Stimulated activated CD4-positive, alpha-beta T cell treated with anti-CD3 and anti-CD28 coated beads, TNF-alpha, amount 100 ng/mL, for 4 hours (primary cell): ENCODE measurements around the gene ESYT1.
"Not testable (repeated sequence)": the region's sequence is repeated elsewhere in the genome, so short reads cannot be mapped to it uniquely, and the experiment has no call there.

Experiments used
- DNase-seq, 3 experiments: peaks; one replicate each; pipeline ENCODE4 v3.0.0-alpha.2; 2020; ENCODE audit warnings: low read depth in 3 of 3

ESYT1 gene

GRCh38 chr12:56155256-56155845 is 27.3 kb downstream of the ESYT1 start:
- DNase-seq, result no peak

GRCh38 chr12:56156464-56157200 is 28.6 kb downstream of the ESYT1 start:
- not testable (repeated sequence) for DNase-seq

- peak; percentile 15 to 30 (median 18) for DNase-seq
Measured at GRCh38 chr12:56157201-56158028, 29.3 kb downstream of the ESYT1 start.

GRCh38 chr12:56158029-56158925 is 30.2 kb downstream of the ESYT1 start, which contains the start of gene MYL6:
MYL6 (plus strand) TSS chr12:56158359; CDS start chr12:56158402, 43 bp downstream.
- DNase-seq, result peak; percentile 68 to 90 (median 77)

- peak in 1 of 3 experiments; percentile 28 for DNase-seq
Measured at GRCh38 chr12:56158926-56159461, 30.9 kb downstream of the ESYT1 start.

GRCh38 chr12:56159482-56160192 is 31.6 kb downstream of the ESYT1 start:
- DNase-seq, result no peak

- peak; percentile 24 to 27 (median 25) for DNase-seq
Measured at GRCh38 chr12:56160193-56160763, 32.2 kb downstream of the ESYT1 start.

GRCh38 chr12:56160894-56161689 is 33.0 kb downstream of the ESYT1 start:
- DNase-seq, result no peak

- DNase-seq, result no peak
Measured at GRCh38 chr12:56161690-56162351, 33.8 kb downstream of the ESYT1 start.

GRCh38 chr12:56162468-56163290 is 34.6 kb downstream of the ESYT1 start:
- DNase-seq, result no peak

GRCh38 chr12:56163533-56164344 is 35.7 kb downstream of the ESYT1 start:
- no peak for DNase-seq

- no peak for DNase-seq
Measured at GRCh38 chr12:56164345-56164729, 36.3 kb downstream of the ESYT1 start.

GRCh38 chr12:56165369-56165768 is 37.3 kb downstream of the ESYT1 start:
- DNase-seq, result no peak

GRCh38 chr12:56169229-56169759 is 41.2 kb downstream of the ESYT1 start:
- DNase-seq, result no peak

GRCh38 chr12:56172839-56173238 is 44.8 kb downstream of the ESYT1 start:
- no peak for DNase-seq

- DNase-seq, result no peak
Measured at GRCh38 chr12:56178347-56178746, 50.3 kb downstream of the ESYT1 start.

GRCh38 chr12:56186957-56187356 is 58.9 kb downstream of the ESYT1 start:
- DNase-seq, result no peak
